Esophagus (tissue), 2 donors: ENCODE results near the gene HTR1D. TPM values are rescaled to one million over a fixed set of nuclear protein-coding genes. Genes with fewer than 3 reads are reported as not detected.

ENCODE experiments used
- H3K27ac ChIP-seq, 2 donors: one replicate each; pipeline ENCODE4 v1.5.1; 2013; ENCODE audit warnings: low read depth in 2 of 2, mild to moderate bottlenecking in 2 of 2, inconsistent platforms in 1 of 2, low read length in 1 of 2, moderate library complexity in 1 of 2
- H3K27me3 ChIP-seq, 2 donors: one replicate each; pipeline ENCODE4 v1.6.1; 2013; ENCODE audit warnings: low read length in 2 of 2, control low read depth in 1 of 2, mild to moderate bottlenecking in 1 of 2; ENCODE audit not compliant: insufficient read depth in 2 of 2, control insufficient read depth in 1 of 2
- H3K36me3 ChIP-seq, 2 donors: one replicate each; pipeline ENCODE4 v1.6.1; 2013; ENCODE audit warnings: low read length in 1 of 2; ENCODE audit not compliant: control insufficient read depth in 2 of 2, insufficient read depth in 2 of 2
- H3K4me1 ChIP-seq, 2 donors: one replicate each; pipeline ENCODE4 v1.6.1; 2013; ENCODE audit warnings: low read length in 1 of 2; ENCODE audit not compliant: control insufficient read depth in 2 of 2, insufficient read depth in 2 of 2
- H3K4me3 ChIP-seq, 2 donors: one replicate each; pipeline ENCODE4 v1.5.1; 2013; ENCODE audit warnings: low read length in 2 of 2, mild to moderate bottlenecking in 2 of 2, low read depth in 1 of 2, moderate library complexity in 1 of 2
- H3K9me3 ChIP-seq, 2 donors: one replicate each; pipeline ENCODE4 v1.6.1; 2013; ENCODE audit warnings: mild to moderate bottlenecking in 2 of 2, low read depth in 1 of 2, low read length in 1 of 2, moderate library complexity in 1 of 2; ENCODE audit not compliant: control insufficient read depth in 2 of 2, insufficient read depth in 1 of 2
- WGBS, 2 donors: extraction: QIAGEN DNeasy Blood & Tissue Kit; methylation state at CpG; one replicate each; pipeline ENCODE4 v1.1.7; 2013; 5-methylcytosine and 5-hydroxymethylcytosine counted together
- polyA plus RNA-seq, 2 donors: library from polyadenylated mRNA; stranded (reverse); fragments of 200-250 nt; gene quantifications; one replicate each; pipeline ENCODE4 v1.2.3, GENCODE V29; 2013
- donor health status: healthy with polysubstance abuse.
- donor health status: Bipolar disorder and iron deficiency.

Gene HTR1D
- polyA plus RNA-seq, 2 donors: not detected

DNA sequence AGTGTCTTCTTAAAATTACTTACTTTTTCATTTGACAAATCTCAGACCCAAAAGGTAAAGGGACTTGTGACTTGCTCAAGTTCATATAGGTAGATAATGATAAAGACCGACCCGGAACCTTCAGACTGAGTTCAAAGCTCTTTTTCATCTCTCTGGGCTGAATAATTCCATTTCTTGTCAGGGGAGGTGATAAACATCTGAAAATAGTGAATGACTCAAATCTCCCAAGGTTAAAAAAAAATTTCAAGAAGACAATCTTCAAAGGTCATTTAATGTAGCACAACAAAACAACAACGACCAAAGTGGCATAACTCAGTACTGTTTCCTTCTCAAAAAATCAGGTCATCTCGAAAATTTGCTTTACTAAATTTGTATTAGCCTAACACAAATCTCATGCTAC lies 69.2 kb downstream of the HTR1D start:
- WGBS, 2 donors: 67 to 70% methylated on average over 4 of the region's 4 CpGs
- no peaks in the 10 kb centered on the region for H3K9me3 ChIP-seq
- no peaks in the 10 kb centered on the region for H3K36me3 ChIP-seq
- peaks cover 0 to 2% of the 10 kb centered on the region in 2 donors for H3K4me1 ChIP-seq
- H3K27ac ChIP-seq: no peak overlapping the region
- H3K27me3 ChIP-seq: no peaks in the 10 kb centered on the region
- H3K4me3 ChIP-seq: no peak overlapping the region

Other genes starting within 250 kb of the HTR1D start
- gene LACTBL1, start 244.6 kb downstream of the HTR1D start, polyA plus RNA-seq: not detected
- not detected for gene TEX46, start 201.7 kb downstream of the HTR1D start, polyA plus RNA-seq
- 10 to 100 TPM; 15.6 to 32.0 TPM for gene KDM1A, start 198.0 kb downstream of the HTR1D start, polyA plus RNA-seq
- 1 to 10 TPM; 3.6 to 4.4 TPM for gene LUZP1, start 48.6 kb downstream of the HTR1D start, polyA plus RNA-seq
- 10 to 100 TPM; 46.5 to 62.3 TPM for gene HNRNPR, start 126.8 kb upstream of the HTR1D start, polyA plus RNA-seq
- gene ZNF436, start 152.3 kb upstream of the HTR1D start, polyA plus RNA-seq: 1 to 10 TPM; 6.2 to 9.6 TPM
- gene TCEA3, start 207.2 kb upstream of the HTR1D start, polyA plus RNA-seq: 10 to 100 TPM; 22.0 to 37.7 TPM